Stimulated activated CD4-positive, alpha-beta T cell treated with anti-CD3 and anti-CD28 coated beads, Interleukin-2, amount 100 ng/mL, for 24 hours (primary cell): ENCODE measurements around the gene HINT2.

Source experiments
- DNase-seq, 2 donors: peaks; one replicate each; pipeline ENCODE4 v3.0.0-alpha.2; 2020

HINT2 gene

GRCh38 chr9:35774907-35775635 is 39.8 kb downstream of the HINT2 start:
- DNase-seq: no peak

DNA sequence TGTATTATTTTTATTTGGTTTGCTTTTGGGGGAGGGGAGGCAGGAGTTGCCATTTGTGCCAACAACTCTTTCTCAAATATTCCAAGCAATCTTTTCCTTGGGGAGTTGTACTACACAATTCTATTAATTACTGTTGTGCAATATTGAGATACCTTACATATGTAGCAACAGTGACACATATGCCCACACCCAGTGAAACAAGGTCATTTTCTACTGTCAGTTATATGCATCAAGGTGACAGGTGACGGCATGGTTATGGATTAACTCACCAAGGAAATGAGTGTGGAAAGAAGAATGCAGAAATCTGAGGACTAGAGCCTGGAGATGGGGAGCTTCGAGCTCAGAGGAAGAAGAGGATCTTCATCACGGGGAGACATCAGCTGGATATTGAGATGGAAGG is 42.9 kb downstream of the HINT2 start:
- no peak for DNase-seq

- DNase-seq: no peak
These were observed 43.3 kb downstream of the HINT2 start for GRCh38 chr9:35771534-35771933.

GRCh38 chr9:35771075-35771433 is 43.8 kb downstream of the HINT2 start:
- no peak for DNase-seq

DNA sequence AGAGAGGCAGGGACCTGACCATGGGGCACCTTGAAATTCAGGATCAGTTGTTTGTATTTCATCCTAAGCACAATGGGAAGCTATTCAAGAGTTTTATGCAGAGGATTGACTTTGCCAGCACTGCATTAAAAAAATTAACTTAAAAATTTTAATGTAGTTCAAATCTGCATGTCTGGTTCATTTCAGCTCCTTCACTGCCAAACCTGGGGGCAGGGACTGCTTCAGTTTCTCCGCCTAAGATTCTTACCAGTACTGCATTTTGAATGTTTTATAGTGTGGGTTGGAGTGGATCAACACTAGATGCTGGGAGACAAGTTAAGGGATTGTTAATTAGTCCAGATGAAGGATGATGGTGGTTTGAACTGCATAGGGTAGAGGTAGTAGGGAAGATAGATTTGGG is 45.1 kb downstream of the HINT2 start:
- DNase-seq: no peak

- DNase-seq: no peak
These were observed 47.4 kb downstream of the HINT2 start for GRCh38 chr9:35767458-35767857.

DNA sequence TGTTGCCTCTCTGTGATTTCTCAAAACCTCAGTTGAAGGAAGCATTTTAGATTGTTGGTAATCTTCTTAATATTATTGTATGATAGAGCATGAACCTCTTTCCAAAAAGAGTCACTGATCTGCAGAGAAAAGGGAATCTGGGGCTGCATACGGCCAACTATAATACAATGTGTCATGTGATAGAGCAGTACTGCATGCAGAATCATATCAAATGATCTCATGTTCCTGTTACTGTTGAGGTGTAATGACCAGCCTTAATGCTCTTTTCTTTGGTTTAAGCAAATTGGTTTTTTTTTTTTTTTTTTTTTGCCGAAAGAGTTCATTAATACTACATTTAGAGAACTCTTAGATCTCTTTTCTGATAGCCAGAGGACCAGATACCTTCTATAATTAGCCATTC is 47.8 kb downstream of the HINT2 start:
- DNase-seq: no peak

DNA sequence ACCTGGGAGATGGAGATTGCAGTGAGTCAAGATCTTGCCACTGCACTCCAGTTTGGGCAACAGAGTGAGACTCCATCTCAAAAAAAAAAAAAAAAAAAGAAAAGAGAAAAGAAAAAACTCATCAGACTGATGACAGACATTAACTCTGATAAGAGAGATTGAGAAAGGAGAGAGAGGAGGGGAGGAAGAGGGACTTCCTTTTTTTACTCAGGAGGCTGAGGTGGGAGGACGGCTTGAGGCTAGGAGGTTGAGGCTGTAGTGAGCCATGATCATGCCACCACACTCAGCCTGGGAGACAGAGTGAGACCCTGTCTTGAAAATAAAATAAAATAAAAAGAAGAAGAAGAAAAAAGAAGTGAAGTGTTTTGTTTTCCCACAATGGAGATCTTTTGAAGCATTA is 51.0 kb downstream of the HINT2 start:
- no peak for DNase-seq

DNA sequence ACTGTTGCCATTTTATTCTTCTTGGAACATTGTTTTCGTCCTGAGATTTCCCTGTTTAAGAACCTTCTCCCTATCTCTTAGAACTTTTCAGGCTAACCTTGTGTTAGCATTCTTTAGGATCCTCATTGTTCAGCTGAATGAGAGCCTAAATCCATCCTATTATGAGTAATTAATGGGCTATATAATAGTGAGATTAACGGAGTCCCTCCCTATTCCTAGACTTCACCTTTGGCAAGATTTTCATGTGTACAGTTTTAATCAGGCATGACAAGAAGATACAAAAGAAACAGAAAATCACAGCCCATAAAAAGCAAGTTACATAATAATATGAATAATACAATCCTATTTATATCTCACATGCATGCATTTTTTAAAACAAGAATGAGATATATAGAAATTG is 51.7 kb downstream of the HINT2 start:
- no peak for DNase-seq
